GM12878 (cell line): ENCODE results near the gene TYROBP. TPM values are rescaled to one million over a fixed set of nuclear protein-coding genes. Genes with fewer than 3 reads are reported as not detected.

Experiments
- ATF2 ChIP-seq: IDR thresholded peaks from 2 replicates; pipeline ENCODE4 v1.6.1; 2012; ENCODE audit warnings: low read length, inconsistent platforms
- EGR1 ChIP-seq, 2 experiments: IDR thresholded peaks; 1 replicate in 1 of 2; 2 replicates in 1 of 2; pipeline ENCODE4 v1.6.1; 2011 to 2012; ENCODE audit warnings: low read depth in 2 of 2, low read length in 2 of 2, borderline replicate concordance in 1 of 2, mild to moderate bottlenecking in 1 of 2, moderate library complexity in 1 of 2
- FOS ChIP-seq: IDR thresholded peaks from 3 replicates; pipeline ENCODE4 v1.6.1; 2011; ENCODE audit warnings: borderline replicate concordance; ENCODE audit not compliant: insufficient read length; ENCODE audit errors: extremely low read depth
- HSF1 ChIP-seq: fragments of 150-350 bp; IDR thresholded peaks from 2 replicates; pipeline ENCODE4 v1.6.1; 2014; ENCODE audit warnings: mild to moderate bottlenecking, low read depth, low read length
- MEF2A ChIP-seq: IDR thresholded peaks from 2 replicates; pipeline ENCODE4 v1.6.1; 2011; ENCODE audit warnings: low read depth, mild to moderate bottlenecking, low read length, moderate library complexity; ENCODE audit not compliant: insufficient read depth
- MEF2B ChIP-seq: fragments of 450-650 bp; IDR thresholded peaks from 2 replicates; pipeline ENCODE4 v1.6.1; 2018; ENCODE audit warnings: mild to moderate bottlenecking, moderate library complexity; ENCODE audit not compliant: partially characterized antibody, poor library complexity, severe bottlenecking
- POLR2AphosphoS2 ChIP-seq: IDR thresholded peaks from 2 replicates; pipeline ENCODE4 v1.6.1; 2011; ENCODE audit warnings: low read depth, mild to moderate bottlenecking, low read length, improper control_type of control experiment, moderate library complexity
- POU2F2 ChIP-seq: IDR thresholded peaks from 3 replicates; pipeline ENCODE4 v1.6.1; 2011; ENCODE audit warnings: low read depth, mild to moderate bottlenecking, low read length, borderline replicate concordance
- SMC3 ChIP-seq: IDR thresholded peaks from 2 replicates; pipeline ENCODE4 v1.6.1; 2011; ENCODE audit warnings: low read length, improper control_type of control experiment, borderline replicate concordance
- SP1 ChIP-seq: IDR thresholded peaks from one replicate; pipeline ENCODE4 v1.6.1; 2011; ENCODE audit warnings: low read depth, low read length
- TCF12 ChIP-seq: IDR thresholded peaks from 2 replicates; pipeline ENCODE4 v1.6.1; 2011; ENCODE audit warnings: low read depth, mild to moderate bottlenecking, low read length
- TCF3 ChIP-seq: IDR thresholded peaks from 2 replicates; pipeline ENCODE4 v1.6.1; 2012; ENCODE audit warnings: low read depth, mild to moderate bottlenecking, low read length, borderline replicate concordance; ENCODE audit not compliant: insufficient read depth
- ZNF217 ChIP-seq: fragments of 450-650 bp; IDR thresholded peaks from 2 replicates; pipeline ENCODE4 v1.6.1; 2017; ENCODE audit warnings: antibody characterized with exemption, mild to moderate bottlenecking
- ZNF592 ChIP-seq: fragments of 450-650 bp; IDR thresholded peaks from 2 replicates; pipeline ENCODE4 v1.6.1; 2017; ENCODE audit warnings: mild to moderate bottlenecking, moderate library complexity
- ZNF687 ChIP-seq: fragments of 450-650 bp; IDR thresholded peaks from 2 replicates; pipeline ENCODE4 v1.6.1; 2017; ENCODE audit warnings: mild to moderate bottlenecking, moderate library complexity
- polyA plus RNA-seq, 11 experiments: library from polyadenylated mRNA; depleted of rRNA in 4 of 11; unstranded in 6 of 11; stranded (reverse) in 5 of 11; fragments of >200 nt; fragmentation: Nextera tagmentation in 4 of 11; fragmentation: Illumina TruSeq in 1 of 11; extraction: Ambion mirVana in 4 of 11; extraction: Trizol in 1 of 11; gene quantifications; 1 replicate in 1 of 11; 2 replicates in 10 of 11; pipeline versions ENCODE4 v1.2.1 to v1.2.3, GENCODE V29; 2011 to 2016; ENCODE audit warnings: inconsistent platforms in 2 of 11, missing spikeins in 2 of 11, low read depth in 1 of 11
- total RNA-seq, 4 experiments: library from RNA; depleted of rRNA in 3 of 4; stranded (reverse); fragments of >200 nt in 3 of 4; fragmentation: Illumina TruSeq in 1 of 4; extraction: Trizol in 1 of 4; gene quantifications; 2 replicates each; pipeline versions ENCODE4 v1.2.1 to v1.2.3, GENCODE V29; 2013 to 2021
- TF ChIP-seq, protein P1 (sequence below): IDR thresholded peaks from 2 replicates; pipeline ENCODE4 v1.6.1; 2011; ENCODE audit warnings: mild to moderate bottlenecking, low read depth, low read length, moderate library complexity; ENCODE audit not compliant: insufficient replicate concordance

Gene TYROBP
- total and polyA plus RNA-seq, 10 of the 15 experiments (the other 5 are each of a cell fraction or from before 2014, with no cell fraction given): 0.33 to 2.4 (median 0.58) TPM; not detected in 2

- TF ChIP-seq ZNF687: peak; percentile 54
- peak; percentile 50 for TF ChIP-seq MEF2B
- TF ChIP-seq SP1: peak; percentile 67
- no peak for TF ChIP-seq FOS
- TF ChIP-seq EGR1 (IDR thresholded peaks at IDR 0.05; ENCODE audit: borderline replicate concordance in 1 of 2, low read depth in 2 of 2, low read length in 2 of 2): peak; percentile 84 to 98
- 0 out of 2 replicates have a peak, but pooled peaks have one; percentile 21 for TF ChIP-seq MEF2A
- TF ChIP-seq TCF12: peak; percentile 96
- TF ChIP-seq, protein P1, sequence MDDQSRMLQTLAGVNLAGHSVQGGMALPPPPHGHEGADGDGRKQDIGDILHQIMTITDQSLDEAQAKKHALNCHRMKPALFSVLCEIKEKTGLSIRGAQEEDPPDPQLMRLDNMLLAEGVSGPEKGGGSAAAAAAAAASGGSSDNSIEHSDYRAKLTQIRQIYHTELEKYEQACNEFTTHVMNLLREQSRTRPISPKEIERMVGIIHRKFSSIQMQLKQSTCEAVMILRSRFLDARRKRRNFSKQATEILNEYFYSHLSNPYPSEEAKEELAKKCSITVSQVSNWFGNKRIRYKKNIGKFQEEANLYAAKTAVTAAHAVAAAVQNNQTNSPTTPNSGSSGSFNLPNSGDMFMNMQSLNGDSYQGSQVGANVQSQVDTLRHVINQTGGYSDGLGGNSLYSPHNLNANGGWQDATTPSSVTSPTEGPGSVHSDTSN: peak; percentile 1
- TF ChIP-seq ATF2: 0 out of 2 replicates have a peak, but pooled peaks have one; percentile 11
- TF ChIP-seq TCF3: peak; percentile 99
- TF ChIP-seq POU2F2: no peak
- 0 out of 2 replicates have a peak, but pooled peaks have one; percentile 28 for TF ChIP-seq ZNF217
- TF ChIP-seq POLR2AphosphoS2: peak; percentile 11; the same call in 1 of the 2 replicates
- 0 out of 2 replicates have a peak, but pooled peaks have one; percentile 51 for TF ChIP-seq ZNF592
- TF ChIP-seq HSF1: no peak
- TF ChIP-seq SMC3: no peak
Observed at GRCh38 chr19:35899547-35900214, 8.4 kb downstream of the TYROBP start (continued).
